PC-3 (cell line): ENCODE measurements around the gene DYNLL2.

ENCODE experiments used
- CTCF ChIP-seq: fragments of 300-600 bp; sonication (generic); conservative IDR thresholded peaks from 2 replicates; pipeline ENCODE4 v1.5.1; 2017; ENCODE audit warnings: antibody characterized with exemption, low read depth, mild to moderate bottlenecking, low read length
- EZH2 ChIP-seq: fragments of 300-600 bp; sonication (generic); IDR thresholded peaks from one replicate; pipeline ENCODE4 v1.6.1; 2017; ENCODE audit warnings: antibody characterized with exemption, mild to moderate bottlenecking, low read length; ENCODE audit not compliant: unreplicated experiment
- EZH2phosphoT487 ChIP-seq: fragments of 300-600 bp; sonication (generic); IDR thresholded peaks from 2 replicates; pipeline ENCODE4 v1.6.1; 2018; ENCODE audit warnings: mild to moderate bottlenecking, antibody characterized with exemption, low read length, borderline replicate concordance

DNA sequence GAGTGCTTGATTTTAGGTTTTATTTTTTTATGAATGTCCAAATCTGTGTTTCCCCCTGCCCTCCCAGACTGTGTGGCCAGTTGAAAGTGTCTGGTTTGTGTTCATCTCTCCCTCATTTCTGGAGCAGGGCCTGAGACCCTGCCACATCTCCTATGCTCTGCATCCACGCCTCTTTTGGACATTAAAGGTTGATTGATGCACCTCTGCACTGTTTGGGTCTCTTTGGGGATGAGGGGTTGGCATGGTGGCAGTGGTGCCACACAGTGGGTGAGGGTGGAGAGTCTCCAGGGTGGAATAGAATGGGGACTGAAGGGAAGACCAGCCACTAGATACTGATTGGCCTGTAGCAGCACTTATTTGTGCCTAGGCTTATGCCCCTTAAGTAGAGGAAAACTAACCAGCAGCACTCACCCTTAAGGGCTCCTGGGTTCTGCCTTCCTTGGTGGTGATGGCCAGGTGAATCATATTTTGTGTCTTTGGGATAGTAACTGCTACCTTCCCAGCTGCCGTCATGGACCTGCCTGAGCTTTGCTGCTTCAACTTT, 7.9 kb downstream of the DYNLL2 start:
- TF ChIP-seq EZH2, result no peak
- TF ChIP-seq CTCF, result no peak
- no peak for TF ChIP-seq EZH2phosphoT487
